HL-60 (cell line): Measurements from ENCODE around the gene CNNM1.

Experiments
- GABPA ChIP-seq: IDR thresholded peaks from 2 replicates; pipeline ENCODE4 v1.6.1; 2012; ENCODE audit warnings: low read depth
- POLR2AphosphoS5 ChIP-seq: IDR thresholded peaks from 2 replicates; pipeline ENCODE4 v1.6.1; 2012; ENCODE audit warnings: low read depth
- TF ChIP-seq, protein P1 (sequence below): IDR thresholded peaks from one replicate; pipeline ENCODE4 v1.5.1; 2011; ENCODE audit warnings: low read length, control low read depth, inconsistent platforms; ENCODE audit not compliant: insufficient read depth
- TF ChIP-seq, protein P2 (sequence below): IDR thresholded peaks from 2 replicates; pipeline ENCODE4 v1.6.1; 2012; ENCODE audit warnings: low read depth; ENCODE audit not compliant: insufficient replicate concordance

DNA sequence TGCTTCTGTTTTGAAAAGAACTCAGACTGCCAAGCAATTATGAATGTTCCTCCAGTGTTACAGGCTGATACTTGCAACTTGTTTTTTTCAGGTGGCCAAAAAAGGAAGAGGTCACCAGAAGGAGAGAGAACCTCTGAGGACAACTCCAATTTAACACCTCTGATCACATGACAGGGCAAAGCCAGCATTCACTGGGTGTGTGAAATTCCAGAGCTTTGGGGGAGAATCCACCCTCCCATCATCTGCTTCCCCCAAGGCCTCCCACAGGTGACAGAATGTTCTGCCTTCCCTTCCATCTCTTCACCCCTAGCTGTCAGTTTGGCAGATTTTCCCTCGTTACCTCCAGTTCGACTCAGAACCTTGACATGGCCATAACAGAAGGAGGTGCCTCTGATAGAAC is 62.2 kb downstream of the CNNM1 start:
- TF ChIP-seq, protein P1, sequence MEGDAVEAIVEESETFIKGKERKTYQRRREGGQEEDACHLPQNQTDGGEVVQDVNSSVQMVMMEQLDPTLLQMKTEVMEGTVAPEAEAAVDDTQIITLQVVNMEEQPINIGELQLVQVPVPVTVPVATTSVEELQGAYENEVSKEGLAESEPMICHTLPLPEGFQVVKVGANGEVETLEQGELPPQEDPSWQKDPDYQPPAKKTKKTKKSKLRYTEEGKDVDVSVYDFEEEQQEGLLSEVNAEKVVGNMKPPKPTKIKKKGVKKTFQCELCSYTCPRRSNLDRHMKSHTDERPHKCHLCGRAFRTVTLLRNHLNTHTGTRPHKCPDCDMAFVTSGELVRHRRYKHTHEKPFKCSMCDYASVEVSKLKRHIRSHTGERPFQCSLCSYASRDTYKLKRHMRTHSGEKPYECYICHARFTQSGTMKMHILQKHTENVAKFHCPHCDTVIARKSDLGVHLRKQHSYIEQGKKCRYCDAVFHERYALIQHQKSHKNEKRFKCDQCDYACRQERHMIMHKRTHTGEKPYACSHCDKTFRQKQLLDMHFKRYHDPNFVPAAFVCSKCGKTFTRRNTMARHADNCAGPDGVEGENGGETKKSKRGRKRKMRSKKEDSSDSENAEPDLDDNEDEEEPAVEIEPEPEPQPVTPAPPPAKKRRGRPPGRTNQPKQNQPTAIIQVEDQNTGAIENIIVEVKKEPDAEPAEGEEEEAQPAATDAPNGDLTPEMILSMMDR = no peak
- TF ChIP-seq POLR2AphosphoS5 (no peak), GABPA (no peak)
- TF ChIP-seq, protein P2, sequence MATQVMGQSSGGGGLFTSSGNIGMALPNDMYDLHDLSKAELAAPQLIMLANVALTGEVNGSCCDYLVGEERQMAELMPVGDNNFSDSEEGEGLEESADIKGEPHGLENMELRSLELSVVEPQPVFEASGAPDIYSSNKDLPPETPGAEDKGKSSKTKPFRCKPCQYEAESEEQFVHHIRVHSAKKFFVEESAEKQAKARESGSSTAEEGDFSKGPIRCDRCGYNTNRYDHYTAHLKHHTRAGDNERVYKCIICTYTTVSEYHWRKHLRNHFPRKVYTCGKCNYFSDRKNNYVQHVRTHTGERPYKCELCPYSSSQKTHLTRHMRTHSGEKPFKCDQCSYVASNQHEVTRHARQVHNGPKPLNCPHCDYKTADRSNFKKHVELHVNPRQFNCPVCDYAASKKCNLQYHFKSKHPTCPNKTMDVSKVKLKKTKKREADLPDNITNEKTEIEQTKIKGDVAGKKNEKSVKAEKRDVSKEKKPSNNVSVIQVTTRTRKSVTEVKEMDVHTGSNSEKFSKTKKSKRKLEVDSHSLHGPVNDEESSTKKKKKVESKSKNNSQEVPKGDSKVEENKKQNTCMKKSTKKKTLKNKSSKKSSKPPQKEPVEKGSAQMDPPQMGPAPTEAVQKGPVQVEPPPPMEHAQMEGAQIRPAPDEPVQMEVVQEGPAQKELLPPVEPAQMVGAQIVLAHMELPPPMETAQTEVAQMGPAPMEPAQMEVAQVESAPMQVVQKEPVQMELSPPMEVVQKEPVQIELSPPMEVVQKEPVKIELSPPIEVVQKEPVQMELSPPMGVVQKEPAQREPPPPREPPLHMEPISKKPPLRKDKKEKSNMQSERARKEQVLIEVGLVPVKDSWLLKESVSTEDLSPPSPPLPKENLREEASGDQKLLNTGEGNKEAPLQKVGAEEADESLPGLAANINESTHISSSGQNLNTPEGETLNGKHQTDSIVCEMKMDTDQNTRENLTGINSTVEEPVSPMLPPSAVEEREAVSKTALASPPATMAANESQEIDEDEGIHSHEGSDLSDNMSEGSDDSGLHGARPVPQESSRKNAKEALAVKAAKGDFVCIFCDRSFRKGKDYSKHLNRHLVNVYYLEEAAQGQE = no peak
